ENCODE results near the gene OSM.

OSM gene

GRCh38 chr22:30253205-30253852, 13.3 kb downstream of the OSM start:
- H3K27ac Mint-ChIP-seq, result peak overlapping the region; percentile 78
- peaks cover 55% of the 10 kb centered on the region for H3K4me1 Mint-ChIP-seq (ENCODE audit: low read depth)
- no peaks in the 10 kb centered on the region for H3K9me3 Mint-ChIP-seq
- H3K27me3 Mint-ChIP-seq (ENCODE audit: low read depth), result no peaks in the 10 kb centered on the region
- no peak for DNase-seq (ENCODE audit: low spot score)
- no peaks in the 10 kb centered on the region for H3K36me3 Mint-ChIP-seq (ENCODE audit: low read depth)
- H3K4me3 Mint-ChIP-seq, result peak overlapping the region; percentile 22

GRCh38 chr22:30252411-30253204, 14.0 kb downstream of the OSM start:
- Mint-ChIP-seq H3K4me1 (ENCODE audit: low read depth) (peaks cover 57% of the 10 kb centered on the region), H3K4me3 (peak overlapping the region; percentile 22), H3K27ac (peak overlapping the region; percentile 78), H3K9me3 (no peaks in the 10 kb centered on the region), H3K27me3 (ENCODE audit: low read depth) (no peaks in the 10 kb centered on the region), H3K36me3 (ENCODE audit: low read depth) (no peaks in the 10 kb centered on the region)
- DNase-seq (ENCODE audit: low spot score), result no peak

- H3K36me3 Mint-ChIP-seq (ENCODE audit: low read depth), result no peaks in the 10 kb centered on the region
- H3K27me3 Mint-ChIP-seq (ENCODE audit: low read depth), result no peaks in the 10 kb centered on the region
- peaks cover 65% of the 10 kb centered on the region for H3K4me1 Mint-ChIP-seq (ENCODE audit: low read depth)
- H3K27ac Mint-ChIP-seq, result peak overlapping the region; percentile 52
- DNase-seq (ENCODE audit: low spot score), result no peak
- H3K4me3 Mint-ChIP-seq, result no peak overlapping the region
- H3K9me3 Mint-ChIP-seq, result no peaks in the 10 kb centered on the region
Measured at GRCh38 chr22:30251711-30252110, 14.9 kb downstream of the OSM start.

- Mint-ChIP-seq H3K4me1 (ENCODE audit: low read depth) (peaks cover 62% of the 10 kb centered on the region), H3K36me3 (ENCODE audit: low read depth) (peaks cover 4% of the 10 kb centered on the region), H3K9me3 (no peaks in the 10 kb centered on the region), H3K27ac (no peak overlapping the region), H3K27me3 (ENCODE audit: low read depth) (no peaks in the 10 kb centered on the region), H3K4me3 (no peak overlapping the region)
- peak; percentile 71 for DNase-seq (ENCODE audit: low spot score)
Measured at GRCh38 chr22:30250661-30251267, 15.9 kb downstream of the OSM start.

- Mint-ChIP-seq H3K4me3 (peak overlapping the region; percentile 24), H3K27me3 (ENCODE audit: low read depth) (no peaks in the 10 kb centered on the region), H3K36me3 (ENCODE audit: low read depth) (peaks cover 10% of the 10 kb centered on the region), H3K4me1 (ENCODE audit: low read depth) (peaks cover 60% of the 10 kb centered on the region), H3K9me3 (no peaks in the 10 kb centered on the region), H3K27ac (peak overlapping the region; percentile 75)
- no peak for DNase-seq (ENCODE audit: low spot score)
Measured at GRCh38 chr22:30250039-30250565, 16.5 kb downstream of the OSM start.

GRCh38 chr22:30249049-30250038, 17.3 kb downstream of the OSM start:
- Mint-ChIP-seq H3K27me3 (ENCODE audit: low read depth) (no peaks in the 10 kb centered on the region), H3K4me3 (peak overlapping the region; percentile 12), H3K27ac (peak overlapping the region; percentile 47), H3K9me3 (no peaks in the 10 kb centered on the region), H3K36me3 (ENCODE audit: low read depth) (peaks cover 17% of the 10 kb centered on the region), H3K4me1 (ENCODE audit: low read depth) (peaks cover 61% of the 10 kb centered on the region)
- DNase-seq (ENCODE audit: low spot score), result no peak

- Mint-ChIP-seq H3K9me3 (no peaks in the 10 kb centered on the region), H3K27ac (peak overlapping the region; percentile 80), H3K36me3 (ENCODE audit: low read depth) (peaks cover 26% of the 10 kb centered on the region), H3K27me3 (ENCODE audit: low read depth) (no peaks in the 10 kb centered on the region), H3K4me3 (peak overlapping the region; percentile 72), H3K4me1 (ENCODE audit: low read depth) (peaks cover 64% of the 10 kb centered on the region)
- no peak for DNase-seq (ENCODE audit: low spot score)
Measured at GRCh38 chr22:30248484-30248883, 18.2 kb downstream of the OSM start.

- peak overlapping the region; percentile 85 for H3K27ac Mint-ChIP-seq
- peaks cover 31% of the 10 kb centered on the region for H3K36me3 Mint-ChIP-seq (ENCODE audit: low read depth)
- DNase-seq (ENCODE audit: low spot score), result no peak
- H3K4me3 Mint-ChIP-seq, result peak overlapping the region; percentile 92
- H3K4me1 Mint-ChIP-seq (ENCODE audit: low read depth), result peaks cover 65% of the 10 kb centered on the region
- H3K27me3 Mint-ChIP-seq (ENCODE audit: low read depth), result no peaks in the 10 kb centered on the region
- no peaks in the 10 kb centered on the region for H3K9me3 Mint-ChIP-seq
Measured at GRCh38 chr22:30247974-30248373, 18.7 kb downstream of the OSM start.

GRCh38 chr22:30247561-30247960, 19.1 kb downstream of the OSM start:
- peaks cover 65% of the 10 kb centered on the region for H3K4me1 Mint-ChIP-seq (ENCODE audit: low read depth)
- no peak for DNase-seq (ENCODE audit: low spot score)
- H3K27me3 Mint-ChIP-seq (ENCODE audit: low read depth), result no peaks in the 10 kb centered on the region
- H3K4me3 Mint-ChIP-seq, result peak overlapping the region; percentile 92
- H3K9me3 Mint-ChIP-seq, result no peaks in the 10 kb centered on the region
- peak overlapping the region; percentile 85 for H3K27ac Mint-ChIP-seq
- peaks cover 35% of the 10 kb centered on the region for H3K36me3 Mint-ChIP-seq (ENCODE audit: low read depth)

GRCh38 chr22:30246814-30247376, 19.8 kb downstream of the OSM start:
- Mint-ChIP-seq H3K36me3 (ENCODE audit: low read depth) (peaks cover 42% of the 10 kb centered on the region), H3K27ac (peak overlapping the region; percentile 85), H3K9me3 (no peaks in the 10 kb centered on the region), H3K4me1 (ENCODE audit: low read depth) (peaks cover 61% of the 10 kb centered on the region), H3K27me3 (ENCODE audit: low read depth) (no peaks in the 10 kb centered on the region), H3K4me3 (peak overlapping the region; percentile 92)
- DNase-seq (ENCODE audit: low spot score), result peak; percentile 50

- Mint-ChIP-seq H3K4me3 (peak within 1 kb of the TSS; percentile 98), H3K27me3 (ENCODE audit: low read depth) (no peaks in the 10 kb centered on the region), H3K27ac (peak within 1 kb of the TSS; percentile 95), H3K36me3 (ENCODE audit: low read depth) (peaks cover 47% of the 10 kb centered on the region), H3K4me1 (ENCODE audit: low read depth) (peaks cover 58% of the 10 kb centered on the region), H3K9me3 (no peaks in the 10 kb centered on the region)
- DNase-seq (ENCODE audit: low spot score), result peak; percentile 75
Measured at GRCh38 chr22:30245985-30246813, 20.5 kb downstream of the OSM start, which contains the start of gene LIF. Gene LIF, minus strand, starts transcription at chr22:30246759. Its CDS starts 64 bp downstream, at chr22:30246695.

Measured in T-helper 2 cell treated with Interferon-gamma antibody and Interleukin-4, amounts not matched to agents 5 μg/mL and 100 μg/mL, for 36 hours (primary cell).